ENCODE results near the gene AHSA1.

The AHSA1 gene

GRCh38 chr14:77474479-77475177, 16.7 kb downstream of the AHSA1 start:
- no peak for DNase-seq

- no peak for DNase-seq
Observed at GRCh38 chr14:77475432-77476115, 17.7 kb downstream of the AHSA1 start.

- DNase-seq = no peak
Observed at GRCh38 chr14:77478029-77478428, 20.1 kb downstream of the AHSA1 start.

- DNase-seq = no peak
Observed at GRCh38 chr14:77478796-77479195, 20.9 kb downstream of the AHSA1 start.

- no peak for DNase-seq
Observed at GRCh38 chr14:77482422-77482821, 24.5 kb downstream of the AHSA1 start.

- no peak for DNase-seq
Observed at GRCh38 chr14:77485256-77485655, 27.4 kb downstream of the AHSA1 start.

GRCh38 chr14:77485901-77486678, 28.2 kb downstream of the AHSA1 start:
- DNase-seq = no peak

- no peak for DNase-seq
Observed at GRCh38 chr14:77488558-77488957, 30.7 kb downstream of the AHSA1 start.

GRCh38 chr14:77489041-77489440, 31.1 kb downstream of the AHSA1 start:
- no peak for DNase-seq

- DNase-seq = no peak
Observed at GRCh38 chr14:77490347-77490986, 32.6 kb downstream of the AHSA1 start.

GRCh38 chr14:77491056-77491455, 33.2 kb downstream of the AHSA1 start:
- no peak for DNase-seq

GRCh38 chr14:77495334-77495733, 37.4 kb downstream of the AHSA1 start:
- no peak for DNase-seq

GRCh38 chr14:77498120-77498979, 40.5 kb downstream of the AHSA1 start, which contains the start of gene ISM2:
TSS of gene ISM2 (minus strand) at chr14:77498816. CDS start at chr14:77498793, 23 bp downstream.
- DNase-seq = peak; percentile 40

GRCh38 chr14:77498984-77499527, 41.2 kb downstream of the AHSA1 start:
- no peak for DNase-seq

- DNase-seq = no peak
Observed at GRCh38 chr14:77502109-77502782, 44.4 kb downstream of the AHSA1 start.

GRCh38 chr14:77503138-77503537, 45.2 kb downstream of the AHSA1 start:
- DNase-seq = no peak

GRCh38 chr14:77505031-77505430, 47.1 kb downstream of the AHSA1 start:
- DNase-seq = no peak

- no peak for DNase-seq
Observed at GRCh38 chr14:77507762-77508161, 49.9 kb downstream of the AHSA1 start.

- no peak for DNase-seq
Observed at GRCh38 chr14:77508249-77508648, 50.4 kb downstream of the AHSA1 start.

- DNase-seq = no peak
Observed at GRCh38 chr14:77508876-77509275, 51.0 kb downstream of the AHSA1 start.

GRCh38 chr14:77509366-77509765, 51.5 kb downstream of the AHSA1 start:
- DNase-seq = no peak

Data from activated CD4-positive, CD25-positive, alpha-beta regulatory T cell treated with anti-CD3 and anti-CD28 coated beads, Interleukin-2, amount 50 U/mL, for 72 hours (primary cell).